Effector memory CD4-positive, alpha-beta T cell (primary cell): Measurements from ENCODE around the gene STAT1.
A peak's percentile ranks its signal among the peaks of the same experiment; 100 is the strongest.
"Not testable (repeated sequence)": the region's sequence is repeated elsewhere in the genome, so short reads cannot be mapped to it uniquely, and the experiment has no call there.

Source experiments
- DNase-seq, 3 donors: peaks; one replicate each; pipeline ENCODE4 v3.0.0-alpha.2; 2020
- H3K27ac ChIP-seq: 2 replicates; pipeline ENCODE4 v1.7.0; 2013; ENCODE audit warnings: mild to moderate bottlenecking, low read length, moderate library complexity; ENCODE audit not compliant: insufficient read depth, poor library complexity, severe bottlenecking
- H3K27me3 ChIP-seq: replicated peaks from 2 replicates; pipeline ENCODE4 v1.7.0; 2013; ENCODE audit warnings: mild to moderate bottlenecking, low read length; ENCODE audit not compliant: insufficient read depth, control insufficient read depth, poor library complexity, severe bottlenecking
- H3K36me3 ChIP-seq: 2 replicates; pipeline ENCODE4 v1.7.0; 2013; ENCODE audit warnings: mild to moderate bottlenecking, low read length, moderate library complexity; ENCODE audit not compliant: control insufficient read depth, insufficient read depth
- H3K4me1 ChIP-seq: 2 replicates; pipeline ENCODE4 v1.7.0; 2013; ENCODE audit warnings: low read length, mild to moderate bottlenecking; ENCODE audit not compliant: control insufficient read depth, insufficient read depth, poor library complexity, severe bottlenecking
- H3K4me3 ChIP-seq: 2 replicates; pipeline ENCODE4 v1.7.0; 2013; ENCODE audit warnings: low read length, low read depth, mild to moderate bottlenecking; ENCODE audit not compliant: insufficient read depth, poor library complexity, severe bottlenecking
- H3K9me3 ChIP-seq: 2 replicates; pipeline ENCODE4 v1.7.0; 2013; ENCODE audit warnings: mild to moderate bottlenecking, low read length, moderate library complexity; ENCODE audit not compliant: control insufficient read depth

The STAT1 gene

DNA sequence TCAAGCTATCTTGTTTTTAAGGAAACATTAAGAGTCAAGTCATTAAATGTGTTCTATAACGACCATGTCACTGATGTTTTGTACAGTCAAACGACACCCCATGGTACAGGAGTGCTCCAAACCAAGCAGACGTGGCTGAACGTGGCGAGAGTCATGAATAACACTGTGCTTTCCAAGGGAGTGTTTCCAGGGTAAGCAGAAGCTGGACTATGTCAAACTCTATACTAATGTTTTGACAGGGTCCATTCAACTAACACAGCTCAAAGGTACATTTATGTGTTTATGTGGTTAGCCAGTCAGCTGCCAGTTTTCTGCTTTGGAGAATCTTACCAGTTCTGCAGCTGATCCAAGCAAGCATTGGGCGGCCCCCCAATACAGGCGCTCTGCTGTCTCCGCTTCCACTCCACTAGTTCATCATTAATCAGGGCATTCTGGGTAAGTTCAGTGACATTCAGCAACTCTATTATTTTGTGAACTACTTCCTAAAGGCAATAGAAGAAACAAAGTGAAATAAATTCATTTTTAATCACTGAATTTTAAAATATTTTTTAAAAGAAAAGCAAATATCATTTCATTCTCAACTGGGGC, 16.4 kb downstream of the STAT1 start:
- no peaks in the 10 kb centered on the region for H3K27me3 ChIP-seq
- H3K27ac ChIP-seq = no peak overlapping the region
- H3K36me3 ChIP-seq = peaks cover 92% of the 10 kb centered on the region
- H3K4me1 ChIP-seq = no peaks in the 10 kb centered on the region
- H3K4me3 ChIP-seq = no peak overlapping the region
- DNase-seq = no peak
- no peaks in the 10 kb centered on the region for H3K9me3 ChIP-seq

DNA sequence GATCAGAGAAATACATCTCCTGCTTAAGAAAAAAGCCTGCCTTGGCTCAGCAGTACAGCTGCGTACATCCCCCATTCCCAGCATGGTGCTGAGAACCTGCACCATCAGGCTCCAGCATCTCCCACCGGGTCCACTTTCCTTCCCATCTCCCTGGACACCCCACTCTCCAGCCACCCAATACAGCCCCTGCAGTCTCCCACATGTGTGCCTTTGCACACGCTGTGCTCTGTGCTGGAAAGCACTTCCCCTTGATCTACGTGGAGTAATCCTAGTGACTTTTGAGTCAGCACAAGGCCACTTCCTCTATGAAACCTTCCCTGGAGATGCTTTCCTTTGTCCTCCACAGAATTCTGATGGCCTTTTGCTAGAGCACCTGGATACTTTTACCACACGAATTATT, 17.0 kb downstream of the STAT1 start:
- H3K9me3 ChIP-seq = no peaks in the 10 kb centered on the region
- peaks cover 91% of the 10 kb centered on the region for H3K36me3 ChIP-seq
- H3K4me3 ChIP-seq = no peak overlapping the region
- no peaks in the 10 kb centered on the region for H3K4me1 ChIP-seq
- DNase-seq = no peak
- no peaks in the 10 kb centered on the region for H3K27me3 ChIP-seq
- peak overlapping the region; percentile 27 for H3K27ac ChIP-seq

- no peak overlapping the region for H3K4me3 ChIP-seq
- peak in 2 of 3 donors; percentile 14 to 18 for DNase-seq
- peaks cover 93% of the 10 kb centered on the region for H3K36me3 ChIP-seq
- H3K9me3 ChIP-seq = no peaks in the 10 kb centered on the region
- peak overlapping the region; percentile 27 for H3K27ac ChIP-seq
- H3K4me1 ChIP-seq = no peaks in the 10 kb centered on the region
- H3K27me3 ChIP-seq = no peaks in the 10 kb centered on the region
Measured at GRCh38 chr2:190996338-190996946, 17.5 kb downstream of the STAT1 start.

DNA sequence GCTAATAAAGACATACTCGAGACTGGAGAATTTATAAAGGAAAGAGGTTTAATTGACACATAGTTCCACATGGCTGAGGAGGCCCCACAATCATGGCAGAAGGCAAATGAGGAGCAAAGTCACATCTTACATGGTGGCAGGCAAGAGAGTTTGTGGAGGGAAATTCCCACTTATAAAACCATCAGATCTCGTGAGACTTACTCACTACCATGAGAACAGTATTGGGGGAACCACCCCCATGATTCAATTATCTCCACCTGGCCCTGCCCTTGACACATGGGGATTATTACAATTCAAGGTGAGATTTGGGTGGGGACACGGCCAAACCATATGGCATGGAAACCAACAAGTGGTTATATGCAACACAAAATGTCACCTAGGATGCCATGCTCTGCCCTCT, 18.7 kb downstream of the STAT1 start:
- DNase-seq, H3K27me3 ChIP-seq, H3K4me3 ChIP-seq, H3K4me1 ChIP-seq, H3K9me3 ChIP-seq, H3K27ac ChIP-seq: not testable (repeated sequence)
- H3K36me3 ChIP-seq = peaks cover 94% of the 10 kb centered on the region

GRCh38 chr2:190994148-190994547, 19.8 kb downstream of the STAT1 start:
- H3K9me3 ChIP-seq = no peaks in the 10 kb centered on the region
- H3K4me3 ChIP-seq = no peak overlapping the region
- no peak for DNase-seq
- peaks cover 94% of the 10 kb centered on the region for H3K36me3 ChIP-seq
- no peaks in the 10 kb centered on the region for H3K27me3 ChIP-seq
- H3K27ac ChIP-seq = no peak overlapping the region
- no peaks in the 10 kb centered on the region for H3K4me1 ChIP-seq

GRCh38 chr2:190993292-190993643, 20.7 kb downstream of the STAT1 start:
- no peaks in the 10 kb centered on the region for H3K4me1 ChIP-seq
- H3K27me3 ChIP-seq = no peaks in the 10 kb centered on the region
- DNase-seq = no peak
- H3K36me3 ChIP-seq = peaks cover 95% of the 10 kb centered on the region
- no peak overlapping the region for H3K27ac ChIP-seq
- no peak overlapping the region for H3K4me3 ChIP-seq
- H3K9me3 ChIP-seq = no peaks in the 10 kb centered on the region

- Histone ChIP-seq H3K27me3 (no peaks in the 10 kb centered on the region), H3K4me3 (no peak overlapping the region), H3K4me1 (no peaks in the 10 kb centered on the region), H3K27ac (no peak overlapping the region), H3K36me3 (peaks cover 94% of the 10 kb centered on the region), H3K9me3 (no peaks in the 10 kb centered on the region)
- no peak for DNase-seq
Measured at GRCh38 chr2:190990132-190990531, 23.8 kb downstream of the STAT1 start.

DNA sequence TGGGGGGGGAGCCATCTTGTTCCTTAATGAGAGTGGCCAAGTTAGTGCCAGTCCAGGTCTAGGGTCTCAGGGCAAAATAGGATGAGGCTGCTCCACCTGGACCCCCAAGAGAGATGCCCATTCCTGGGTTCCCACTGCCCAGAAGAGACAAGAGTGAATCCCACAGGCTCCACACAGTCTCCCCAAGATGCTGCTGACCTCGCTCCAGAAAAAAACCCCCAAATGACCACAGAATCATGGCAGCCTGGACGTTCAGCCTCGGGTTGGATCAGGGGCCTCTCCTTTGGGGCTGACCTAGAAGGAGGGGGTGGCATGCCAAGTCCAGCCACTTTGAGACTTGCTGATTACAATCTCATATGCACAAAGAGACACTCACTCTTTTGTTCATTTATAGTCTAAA, 25.1 kb downstream of the STAT1 start:
- Histone ChIP-seq H3K4me1 (no peaks in the 10 kb centered on the region), H3K27me3 (no peaks in the 10 kb centered on the region), H3K36me3 (peaks cover 96% of the 10 kb centered on the region), H3K4me3 (no peak overlapping the region), H3K27ac (no peak overlapping the region), H3K9me3 (no peaks in the 10 kb centered on the region)
- no peak for DNase-seq

DNA sequence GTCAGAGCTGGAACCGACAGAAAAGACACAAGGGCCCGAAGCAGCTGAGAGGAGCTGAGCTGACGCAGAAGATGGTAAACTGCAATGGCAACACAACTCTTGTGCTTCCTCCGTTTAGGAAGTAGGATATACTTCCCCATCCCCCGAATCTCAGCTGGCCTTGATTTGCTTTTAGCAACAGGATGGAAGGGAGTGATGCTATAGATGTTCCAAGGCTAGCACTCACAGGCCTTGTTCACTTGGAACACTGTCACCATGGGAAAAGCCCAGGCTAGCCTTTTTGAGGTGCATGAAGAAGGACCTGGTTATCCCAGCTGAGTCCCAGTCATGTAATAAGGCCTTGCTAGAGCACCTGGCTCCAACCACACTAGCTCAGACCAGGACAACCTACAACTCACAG, 26.0 kb downstream of the STAT1 start:
- Histone ChIP-seq H3K9me3 (no peaks in the 10 kb centered on the region), H3K4me1 (no peaks in the 10 kb centered on the region), H3K27me3 (no peaks in the 10 kb centered on the region), H3K27ac (no peak overlapping the region), H3K36me3 (peaks cover 96% of the 10 kb centered on the region), H3K4me3 (no peak overlapping the region)
- DNase-seq = no peak

- DNase-seq = no peak
- Histone ChIP-seq H3K36me3 (peaks cover 99% of the 10 kb centered on the region), H3K27me3 (no peaks in the 10 kb centered on the region), H3K9me3 (no peaks in the 10 kb centered on the region), H3K4me3 (no peak overlapping the region), H3K4me1 (no peaks in the 10 kb centered on the region), H3K27ac (no peak overlapping the region)
Measured at GRCh38 chr2:190987116-190987515, 26.9 kb downstream of the STAT1 start.
